Upper lobe of left lung (tissue), 4 donors: Measurements from ENCODE around the gene C11orf91.

ENCODE experiments used
- EP300 ChIP-seq, 4 donors: sonication (generic); formaldehyde crosslinking; IDR thresholded peaks; one replicate each; pipeline ENCODE4 v1.5.1; 2017; ENCODE audit warnings: antibody characterized with exemption in 4 of 4, control low read depth in 2 of 4
- POLR2AphosphoS5 ChIP-seq, 2 donors: sonication (generic); formaldehyde crosslinking; IDR thresholded peaks; one replicate each; pipeline ENCODE4 v1.5.1; 2017; ENCODE audit warnings: antibody characterized with exemption in 2 of 2
- TF ChIP-seq, protein P1 (sequence below), 6 experiments: fragments of 450-650 bp in 4 of 6; fragments of 200-600 bp in 2 of 6; sonication (generic) in 2 of 6; IDR thresholded peaks; one replicate each; pipeline ENCODE4 v1.5.1; 2016 to 2019; ENCODE audit warnings: antibody characterized with exemption in 6 of 6

DNA sequence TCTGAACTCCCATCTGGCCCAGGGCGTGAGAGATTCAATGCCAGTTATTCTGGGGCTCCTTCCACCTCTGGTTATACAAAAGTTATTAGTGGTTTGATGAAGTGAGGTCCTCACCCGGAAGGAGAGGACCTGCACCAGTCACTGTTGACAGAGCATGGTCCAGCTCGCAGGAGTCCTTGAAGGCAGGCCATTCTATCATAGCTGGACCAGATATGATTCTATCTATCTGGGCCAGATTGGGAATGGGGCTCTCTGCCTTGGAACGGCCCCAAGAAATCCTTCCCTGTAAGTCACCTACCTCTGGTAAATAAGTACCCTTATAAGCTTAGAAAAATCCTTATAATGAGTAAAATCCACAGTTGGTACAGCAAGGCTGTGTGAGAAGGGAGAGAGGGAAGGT, 50.7 kb downstream of the C11orf91 start:
- TF ChIP-seq, protein P1, sequence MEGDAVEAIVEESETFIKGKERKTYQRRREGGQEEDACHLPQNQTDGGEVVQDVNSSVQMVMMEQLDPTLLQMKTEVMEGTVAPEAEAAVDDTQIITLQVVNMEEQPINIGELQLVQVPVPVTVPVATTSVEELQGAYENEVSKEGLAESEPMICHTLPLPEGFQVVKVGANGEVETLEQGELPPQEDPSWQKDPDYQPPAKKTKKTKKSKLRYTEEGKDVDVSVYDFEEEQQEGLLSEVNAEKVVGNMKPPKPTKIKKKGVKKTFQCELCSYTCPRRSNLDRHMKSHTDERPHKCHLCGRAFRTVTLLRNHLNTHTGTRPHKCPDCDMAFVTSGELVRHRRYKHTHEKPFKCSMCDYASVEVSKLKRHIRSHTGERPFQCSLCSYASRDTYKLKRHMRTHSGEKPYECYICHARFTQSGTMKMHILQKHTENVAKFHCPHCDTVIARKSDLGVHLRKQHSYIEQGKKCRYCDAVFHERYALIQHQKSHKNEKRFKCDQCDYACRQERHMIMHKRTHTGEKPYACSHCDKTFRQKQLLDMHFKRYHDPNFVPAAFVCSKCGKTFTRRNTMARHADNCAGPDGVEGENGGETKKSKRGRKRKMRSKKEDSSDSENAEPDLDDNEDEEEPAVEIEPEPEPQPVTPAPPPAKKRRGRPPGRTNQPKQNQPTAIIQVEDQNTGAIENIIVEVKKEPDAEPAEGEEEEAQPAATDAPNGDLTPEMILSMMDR (IDR thresholded peaks at IDR 0.05): no peak
- TF ChIP-seq POLR2AphosphoS5 (IDR thresholded peaks at IDR 0.05): no peak
- TF ChIP-seq EP300 (IDR thresholded peaks at IDR 0.05): no peak
